SK-N-MC (cell line): ENCODE results near the gene CLSTN2.

Experiments used
- EZH2 ChIP-seq: fragments of 200-600 bp; sonication (generic); IDR thresholded peaks from one replicate; pipeline ENCODE4 v1.6.1; 2017; ENCODE audit warnings: antibody characterized with exemption
- FOXP2 ChIP-seq: optimal IDR thresholded peaks from 2 replicates; pipeline ENCODE3; 2011; ENCODE audit warnings: mild to moderate bottlenecking, moderate library complexity; ENCODE audit not compliant: insufficient read depth; ENCODE audit errors: extremely low read length, control extremely low read depth
- POLR2AphosphoS5 ChIP-seq: IDR thresholded peaks from 2 replicates; pipeline ENCODE4 v1.6.1; 2012; ENCODE audit warnings: mild to moderate bottlenecking, low read depth, low read length, borderline replicate concordance

DNA sequence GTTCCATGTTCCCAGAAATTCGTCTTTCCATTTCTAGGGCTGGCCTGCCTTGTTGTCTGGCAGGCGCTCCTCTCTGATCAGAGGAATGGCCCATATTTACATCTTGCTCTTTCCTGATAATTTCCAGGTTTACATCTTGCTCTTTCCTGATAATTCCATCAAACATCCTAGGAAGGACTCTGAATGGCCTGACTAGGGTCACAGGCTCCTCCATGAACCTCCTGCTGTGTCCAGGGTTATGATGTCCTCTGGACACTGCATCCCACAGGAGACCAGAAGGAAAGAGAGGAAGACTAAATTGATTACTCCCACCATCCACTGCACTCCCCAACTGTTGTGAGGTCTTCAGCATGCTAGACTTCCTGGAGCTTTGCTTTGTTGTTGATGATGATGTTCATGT is 75.4 kb downstream of the CLSTN2 start:
- TF ChIP-seq POLR2AphosphoS5 (no peak), EZH2 (no peak), FOXP2 (no peak)
